SU-DHL-6 (cell line): ENCODE data around the gene PRKAR1B.

Source experiments
- H2AFZ ChIP-seq: fragments of 200-600 bp; sonication (generic); 2 replicates; pipeline ENCODE4 v1.6.1; 2014; ENCODE audit warnings: low read depth, mild to moderate bottlenecking, moderate library complexity, mixed read lengths, antibody characterized with exemption, low read length; ENCODE audit not compliant: severe bottlenecking
- H3F3A ChIP-seq: fragments of 200-600 bp; shearing (Covaris generic); 2 replicates; pipeline ENCODE4 v1.6.0; 2016; ENCODE audit warnings: antibody characterized with exemption, mild to moderate bottlenecking; ENCODE audit not compliant: insufficient read depth
- H3K27ac ChIP-seq: fragments of 200-600 bp; sonication (generic); 2 replicates; pipeline ENCODE4 v1.5.1; 2016; ENCODE audit warnings: low read depth, mild to moderate bottlenecking, low read length, moderate library complexity, mixed read lengths
- H3K27me3 ChIP-seq: fragments of 200-600 bp; sonication (generic), shearing (Covaris generic); 2 replicates; pipeline ENCODE4 v1.6.0; 2014; ENCODE audit warnings: mild to moderate bottlenecking, low read length
- H3K36me3 ChIP-seq: fragments of 200-600 bp; sonication (generic); 2 replicates; pipeline ENCODE4 v1.6.1; 2014; ENCODE audit warnings: mild to moderate bottlenecking, low read length, mixed read lengths
- H3K4me2 ChIP-seq: fragments of 300-600, 200-600 bp; shearing (Covaris generic), sonication (generic); 2 replicates; pipeline ENCODE4 v1.6.0; 2014; ENCODE audit warnings: low read length, low read depth, mild to moderate bottlenecking; ENCODE audit not compliant: poor library complexity, severe bottlenecking
- H3K4me3 ChIP-seq: fragments of 200-600 bp; sonication (generic); 2 replicates; pipeline ENCODE4 v1.5.1; 2014; ENCODE audit warnings: antibody characterized with exemption, low read length, mild to moderate bottlenecking, mixed read lengths; ENCODE audit not compliant: insufficient read depth, poor library complexity, severe bottlenecking
- H3K79me2 ChIP-seq: fragments of 200-600 bp; sonication (generic); 2 replicates; pipeline ENCODE4 v1.6.1; 2014; ENCODE audit warnings: mild to moderate bottlenecking, low read length, moderate library complexity; ENCODE audit not compliant: insufficient read depth
- H3K9ac ChIP-seq: fragments of 200-600 bp; sonication (generic); 2 replicates; pipeline ENCODE4 v1.7.0; 2014; ENCODE audit warnings: mild to moderate bottlenecking, low read length
- H3K9me2 ChIP-seq: fragments of 200-600 bp; sonication (generic); replicated peaks from 2 replicates; pipeline ENCODE4 v1.6.1; 2014; ENCODE audit warnings: low read length; ENCODE audit not compliant: insufficient read depth
- H3K9me3 ChIP-seq: fragments of 200-600 bp; sonication (generic); 2 replicates; pipeline ENCODE4 v1.6.1; 2014; ENCODE audit warnings: low read length, mixed read lengths; ENCODE audit not compliant: insufficient read depth
- H4K20me1 ChIP-seq: fragments of 200-600 bp; sonication (generic); 2 replicates; pipeline ENCODE4 v1.6.1; 2014; ENCODE audit warnings: low read depth, mild to moderate bottlenecking, antibody characterized with exemption, low read length, moderate library complexity, mixed read lengths
- EZH2phosphoT487 ChIP-seq: fragments of 200-600 bp; sonication (generic), shearing (Covaris generic); conservative IDR thresholded peaks from 2 replicates; pipeline ENCODE4 v1.6.1; 2018; ENCODE audit warnings: mild to moderate bottlenecking, antibody characterized with exemption, low read length, moderate library complexity, mixed read lengths
- TF ChIP-seq, protein P1 (sequence below): fragments of 200-600 bp; sonication (generic); IDR thresholded peaks from one replicate; pipeline ENCODE4 v1.5.1; 2017; ENCODE audit warnings: antibody characterized with exemption, mild to moderate bottlenecking, low read length, moderate library complexity; ENCODE audit not compliant: insufficient read depth, poor library complexity, severe bottlenecking

Gene PRKAR1B

DNA sequence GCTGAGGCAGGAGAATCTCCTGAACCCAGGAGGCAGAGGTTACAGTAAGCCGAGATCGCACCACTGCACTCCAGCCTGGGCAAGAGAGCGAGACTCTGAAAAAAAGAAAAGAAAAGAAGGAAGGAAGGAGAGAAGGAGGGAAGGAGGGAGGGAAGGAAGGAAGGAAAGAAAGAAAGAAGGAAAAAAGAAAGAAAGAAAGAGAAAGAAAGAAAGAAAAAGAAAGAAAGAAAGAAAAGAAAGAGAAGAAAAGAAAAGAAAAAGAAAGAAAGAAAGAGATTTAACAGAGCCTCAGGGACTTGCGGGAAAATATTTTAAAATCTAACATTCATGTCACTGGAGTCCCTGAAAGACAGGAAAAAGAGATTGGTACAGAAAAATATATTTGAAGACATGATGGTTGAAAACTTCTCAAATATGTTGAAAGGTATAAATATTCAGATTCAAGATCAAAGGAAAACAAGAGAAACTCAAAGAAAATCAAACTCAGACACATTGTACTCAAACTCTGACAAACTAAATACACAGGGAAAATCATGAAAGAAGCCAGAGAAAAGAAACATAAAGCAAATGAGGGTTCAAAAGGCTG, 25.9 kb downstream of the PRKAR1B start:
- Histone ChIP-seq H3K36me3 (peaks cover 12% of the 10 kb centered on the region; the same call in 1 of the 2 replicates), H3K4me3 (no peak overlapping the region), H3F3A (0 out of 2 replicates have a peak, but pooled peaks cover 8% of the 10 kb centered on the region), H4K20me1 (no peaks in the 10 kb centered on the region), H3K4me2 (no peak overlapping the region), H2AFZ (no peak overlapping the region), H3K27me3 (no peaks in the 10 kb centered on the region), H3K27ac (no peak overlapping the region), H3K9me3 (no peaks in the 10 kb centered on the region; the same call in 1 of the 2 replicates), H3K9me2 (no peaks in the 10 kb centered on the region), H3K9ac (no peak overlapping the region), H3K79me2 (peaks cover 15% of the 10 kb centered on the region; the same call in 1 of the 2 replicates)
- TF ChIP-seq, protein P1, sequence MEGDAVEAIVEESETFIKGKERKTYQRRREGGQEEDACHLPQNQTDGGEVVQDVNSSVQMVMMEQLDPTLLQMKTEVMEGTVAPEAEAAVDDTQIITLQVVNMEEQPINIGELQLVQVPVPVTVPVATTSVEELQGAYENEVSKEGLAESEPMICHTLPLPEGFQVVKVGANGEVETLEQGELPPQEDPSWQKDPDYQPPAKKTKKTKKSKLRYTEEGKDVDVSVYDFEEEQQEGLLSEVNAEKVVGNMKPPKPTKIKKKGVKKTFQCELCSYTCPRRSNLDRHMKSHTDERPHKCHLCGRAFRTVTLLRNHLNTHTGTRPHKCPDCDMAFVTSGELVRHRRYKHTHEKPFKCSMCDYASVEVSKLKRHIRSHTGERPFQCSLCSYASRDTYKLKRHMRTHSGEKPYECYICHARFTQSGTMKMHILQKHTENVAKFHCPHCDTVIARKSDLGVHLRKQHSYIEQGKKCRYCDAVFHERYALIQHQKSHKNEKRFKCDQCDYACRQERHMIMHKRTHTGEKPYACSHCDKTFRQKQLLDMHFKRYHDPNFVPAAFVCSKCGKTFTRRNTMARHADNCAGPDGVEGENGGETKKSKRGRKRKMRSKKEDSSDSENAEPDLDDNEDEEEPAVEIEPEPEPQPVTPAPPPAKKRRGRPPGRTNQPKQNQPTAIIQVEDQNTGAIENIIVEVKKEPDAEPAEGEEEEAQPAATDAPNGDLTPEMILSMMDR: no peak
- no peak for TF ChIP-seq EZH2phosphoT487

DNA sequence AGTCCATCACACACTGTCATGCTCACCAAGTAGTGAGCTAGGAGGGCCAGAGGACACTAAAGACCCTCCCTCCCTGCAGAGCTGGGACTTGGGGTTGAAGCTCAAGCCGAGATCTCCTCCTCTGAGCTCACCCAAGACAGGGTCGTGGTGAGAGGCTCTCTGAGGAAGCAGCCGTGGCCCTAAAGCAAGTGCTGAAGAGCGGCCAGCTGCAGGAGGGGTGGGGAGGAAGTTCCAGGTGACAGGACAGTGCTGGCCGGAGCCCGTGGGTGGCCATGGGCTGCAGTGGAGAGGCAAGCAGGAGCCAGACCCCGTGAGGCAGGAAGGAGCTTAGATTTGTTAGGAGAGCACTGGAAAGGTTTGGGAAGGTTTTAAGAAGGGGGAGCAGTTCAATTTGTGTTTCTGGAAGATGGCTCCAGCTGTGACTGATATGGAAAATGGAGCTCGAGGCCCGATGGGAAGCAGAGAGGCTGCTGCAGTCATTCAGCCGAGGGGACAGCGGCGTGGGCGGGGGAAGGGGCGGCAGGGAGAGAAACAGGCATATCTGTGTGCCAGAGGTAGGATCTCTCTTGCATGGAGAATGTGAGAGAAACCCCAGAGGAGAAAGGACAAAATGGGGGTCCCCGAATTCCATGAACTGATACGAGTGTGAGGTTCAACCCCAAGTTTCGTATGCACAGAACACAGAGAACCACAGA, 27.5 kb downstream of the PRKAR1B start:
- no peaks in the 10 kb centered on the region for H3K9me2 ChIP-seq
- H3F3A ChIP-seq: 0 out of 2 replicates have a peak, but pooled peaks cover 8% of the 10 kb centered on the region
- H3K9ac ChIP-seq: no peak overlapping the region
- peaks cover 12% of the 10 kb centered on the region; the same call in 1 of the 2 replicates for H3K36me3 ChIP-seq
- H3K9me3 ChIP-seq: no peaks in the 10 kb centered on the region; the same call in 1 of the 2 replicates
- H3K4me3 ChIP-seq: no peak overlapping the region
- H3K4me2 ChIP-seq: no peak overlapping the region
- TF ChIP-seq, protein P1: no peak
- TF ChIP-seq EZH2phosphoT487: no peak
- no peak overlapping the region for H2AFZ ChIP-seq
- no peak overlapping the region for H3K27ac ChIP-seq
- no peaks in the 10 kb centered on the region for H4K20me1 ChIP-seq
- H3K79me2 ChIP-seq: peaks cover 15% of the 10 kb centered on the region; the same call in 1 of the 2 replicates
- H3K27me3 ChIP-seq: no peaks in the 10 kb centered on the region

DNA sequence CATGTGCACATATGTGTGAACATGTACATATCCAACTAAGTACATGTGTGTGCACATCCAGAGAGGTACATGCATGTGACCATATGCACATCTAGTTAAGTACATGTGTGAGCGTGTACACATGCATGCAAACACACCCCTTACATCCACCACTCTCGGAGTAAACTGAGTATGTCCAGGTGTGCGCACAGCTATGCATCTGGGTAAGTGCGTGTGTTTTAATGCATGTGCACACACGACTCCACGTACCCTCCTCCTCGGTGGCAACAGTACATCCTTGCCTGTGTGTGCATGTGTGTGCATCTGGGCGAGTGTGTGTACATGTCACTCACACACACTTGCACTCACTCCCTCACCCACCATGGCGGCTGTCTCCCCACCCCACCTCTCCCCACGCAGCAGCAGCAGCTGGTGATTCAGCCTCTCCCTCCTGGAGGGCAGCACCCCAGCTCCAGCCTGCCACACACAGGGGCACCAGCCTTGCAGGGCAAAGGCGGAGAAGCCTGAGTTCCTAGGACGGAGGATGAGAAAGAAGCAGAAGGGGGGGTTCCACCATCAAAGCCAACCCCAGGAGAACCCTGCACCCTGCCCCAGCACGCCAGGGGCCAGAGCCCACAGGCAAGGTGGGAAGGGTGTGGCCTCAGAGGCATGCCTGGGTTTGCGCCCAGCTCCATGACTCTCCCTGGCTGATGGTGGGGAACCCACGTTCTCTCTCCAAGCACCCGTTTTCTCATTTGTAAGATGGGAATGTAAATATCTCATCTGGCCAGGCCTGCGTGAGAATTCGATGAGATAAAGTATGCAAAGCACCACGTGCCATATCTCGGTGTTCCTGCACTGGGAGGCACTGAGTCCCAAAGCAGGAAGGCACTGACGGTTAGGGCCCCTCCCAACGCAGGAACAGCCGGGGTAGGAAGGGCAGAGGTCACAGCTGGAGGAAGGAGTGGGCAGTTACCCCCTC, 28.3 kb downstream of the PRKAR1B start:
- H3K4me3 ChIP-seq: no peak overlapping the region
- H3K79me2 ChIP-seq: peaks cover 12% of the 10 kb centered on the region; the same call in 1 of the 2 replicates
- H3K36me3 ChIP-seq: peaks cover 8% of the 10 kb centered on the region; the same call in 1 of the 2 replicates
- H3K9ac ChIP-seq: no peak overlapping the region
- H3K27me3 ChIP-seq: no peaks in the 10 kb centered on the region
- H3K4me2 ChIP-seq: no peak overlapping the region
- TF ChIP-seq, protein P1: no peak
- TF ChIP-seq EZH2phosphoT487: no peak
- H3F3A ChIP-seq: 0 out of 2 replicates have a peak, but pooled peaks cover 2% of the 10 kb centered on the region
- no peak overlapping the region for H3K27ac ChIP-seq
- H3K9me2 ChIP-seq: no peaks in the 10 kb centered on the region
- H2AFZ ChIP-seq: no peak overlapping the region
- H4K20me1 ChIP-seq: no peaks in the 10 kb centered on the region
- H3K9me3 ChIP-seq: no peaks in the 10 kb centered on the region; the same call in 1 of the 2 replicates
